Measurements from ENCODE around the gene CEP85L.

CEP85L gene

DNA sequence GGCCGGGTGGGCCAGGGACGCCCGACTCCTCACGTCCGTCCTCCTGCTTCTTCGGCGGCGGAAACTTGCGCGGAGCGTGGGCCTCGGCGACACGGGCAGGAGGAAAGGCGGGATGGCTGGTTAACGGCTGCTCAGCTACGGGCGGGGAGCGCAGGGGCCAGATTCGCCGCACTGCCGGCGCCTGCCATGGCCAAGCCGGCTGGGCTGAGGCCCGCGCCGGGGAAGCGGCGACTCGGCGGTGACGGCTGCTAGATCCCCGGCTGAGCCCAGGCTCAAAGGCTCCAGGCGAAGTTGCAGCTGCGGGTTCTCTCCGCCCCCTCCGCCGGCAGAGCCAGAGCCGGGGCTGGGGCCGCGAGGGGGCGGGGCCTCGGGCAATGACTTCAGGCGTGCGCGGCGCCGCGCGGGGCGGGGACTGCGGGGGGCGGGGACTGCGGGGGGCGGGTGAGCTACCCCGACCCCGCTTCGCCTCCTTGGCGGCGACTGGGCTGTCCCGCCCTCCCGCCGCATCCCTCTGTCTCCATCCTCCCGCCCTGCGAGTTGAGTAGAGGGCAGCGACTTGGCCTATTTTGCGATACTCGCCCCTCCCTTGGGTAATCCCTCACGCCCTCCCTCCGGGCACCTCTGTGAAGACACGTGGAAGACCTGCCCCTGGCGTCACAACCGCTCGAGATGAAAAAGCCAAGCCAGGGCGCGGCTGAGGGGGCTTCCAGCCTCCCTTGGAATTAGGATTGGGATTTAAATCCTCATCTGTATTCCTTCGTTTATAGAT is at the start of gene CEP85L:
TSS of gene CEP85L (minus strand) at position 310 of the 769 bp plus-strand sequence. CDS start 322 bp downstream, outside the sequence.
- Mint-ChIP-seq H3K36me3 (ENCODE audit: low read depth) (peaks cover 6% of the 10 kb centered on the region), H3K9me3 (peaks cover 4% of the 10 kb centered on the region), H3K27me3 (ENCODE audit: low read depth, poor library complexity) (peaks cover 4% of the 10 kb centered on the region), H3K4me1 (peaks cover 24% of the 10 kb centered on the region), H3K4me3 (peak within 1 kb of the TSS; percentile 87), H3K27ac (peak within 1 kb of the TSS; percentile 78)
- TF ChIP-seq, protein P1, sequence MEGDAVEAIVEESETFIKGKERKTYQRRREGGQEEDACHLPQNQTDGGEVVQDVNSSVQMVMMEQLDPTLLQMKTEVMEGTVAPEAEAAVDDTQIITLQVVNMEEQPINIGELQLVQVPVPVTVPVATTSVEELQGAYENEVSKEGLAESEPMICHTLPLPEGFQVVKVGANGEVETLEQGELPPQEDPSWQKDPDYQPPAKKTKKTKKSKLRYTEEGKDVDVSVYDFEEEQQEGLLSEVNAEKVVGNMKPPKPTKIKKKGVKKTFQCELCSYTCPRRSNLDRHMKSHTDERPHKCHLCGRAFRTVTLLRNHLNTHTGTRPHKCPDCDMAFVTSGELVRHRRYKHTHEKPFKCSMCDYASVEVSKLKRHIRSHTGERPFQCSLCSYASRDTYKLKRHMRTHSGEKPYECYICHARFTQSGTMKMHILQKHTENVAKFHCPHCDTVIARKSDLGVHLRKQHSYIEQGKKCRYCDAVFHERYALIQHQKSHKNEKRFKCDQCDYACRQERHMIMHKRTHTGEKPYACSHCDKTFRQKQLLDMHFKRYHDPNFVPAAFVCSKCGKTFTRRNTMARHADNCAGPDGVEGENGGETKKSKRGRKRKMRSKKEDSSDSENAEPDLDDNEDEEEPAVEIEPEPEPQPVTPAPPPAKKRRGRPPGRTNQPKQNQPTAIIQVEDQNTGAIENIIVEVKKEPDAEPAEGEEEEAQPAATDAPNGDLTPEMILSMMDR (IDR thresholded peaks at IDR 0.05), result no peak
- peak; percentile 93 for DNase-seq

DNA sequence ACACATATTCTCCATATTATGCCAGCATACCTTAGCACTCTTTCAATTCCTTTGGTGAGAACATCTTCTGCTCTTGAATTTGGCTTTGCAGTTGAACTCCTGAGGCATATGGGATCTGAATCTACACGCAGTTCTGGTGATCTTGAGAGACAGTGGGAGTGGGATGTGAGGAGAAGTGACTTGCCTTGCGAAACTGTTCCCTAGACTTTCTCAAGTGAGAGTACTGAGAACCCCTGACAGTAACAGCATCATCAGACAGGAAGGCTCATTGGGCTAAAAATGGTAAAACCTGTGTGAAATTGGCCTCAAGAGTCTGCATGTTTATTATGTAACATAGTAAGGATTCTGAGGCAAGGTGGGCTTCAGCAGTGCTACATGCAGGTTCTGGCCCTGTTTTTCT is 49.1 kb upstream of the CEP85L start:
- Mint-ChIP-seq H3K4me1 (peaks cover 9% of the 10 kb centered on the region), H3K9me3 (no peaks in the 10 kb centered on the region), H3K27ac (no peak overlapping the region), H3K27me3 (ENCODE audit: low read depth, poor library complexity) (no peaks in the 10 kb centered on the region), H3K36me3 (ENCODE audit: low read depth) (no peaks in the 10 kb centered on the region), H3K4me3 (no peak overlapping the region)
- no peak for DNase-seq
- TF ChIP-seq, protein P1 (IDR thresholded peaks at IDR 0.05), result no peak

DNA sequence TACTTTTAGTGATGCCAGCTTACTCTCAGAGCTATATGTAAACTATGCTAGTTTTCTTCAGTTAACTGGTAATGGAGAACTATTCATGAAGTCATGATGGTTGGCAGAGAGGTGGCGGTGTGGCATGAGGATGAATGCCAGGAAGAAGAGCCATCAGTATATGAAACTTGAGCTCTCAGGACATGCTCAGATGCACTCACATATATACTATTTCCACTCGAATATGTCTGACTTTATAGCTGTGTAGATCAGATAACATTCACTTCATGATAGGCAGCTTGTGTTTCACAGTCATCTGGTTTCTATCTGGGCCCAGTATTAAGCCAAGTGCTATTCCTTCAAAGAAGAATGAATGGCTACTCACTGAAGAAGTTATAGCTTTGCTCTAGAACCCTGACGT is 46.2 kb upstream of the CEP85L start:
- Mint-ChIP-seq H3K4me1 (no peaks in the 10 kb centered on the region), H3K4me3 (no peak overlapping the region), H3K27me3 (ENCODE audit: low read depth, poor library complexity) (no peaks in the 10 kb centered on the region), H3K36me3 (ENCODE audit: low read depth) (no peaks in the 10 kb centered on the region), H3K27ac (no peak overlapping the region), H3K9me3 (no peaks in the 10 kb centered on the region)
- TF ChIP-seq, protein P1 (IDR thresholded peaks at IDR 0.05), result no peak
- DNase-seq, result no peak

DNA sequence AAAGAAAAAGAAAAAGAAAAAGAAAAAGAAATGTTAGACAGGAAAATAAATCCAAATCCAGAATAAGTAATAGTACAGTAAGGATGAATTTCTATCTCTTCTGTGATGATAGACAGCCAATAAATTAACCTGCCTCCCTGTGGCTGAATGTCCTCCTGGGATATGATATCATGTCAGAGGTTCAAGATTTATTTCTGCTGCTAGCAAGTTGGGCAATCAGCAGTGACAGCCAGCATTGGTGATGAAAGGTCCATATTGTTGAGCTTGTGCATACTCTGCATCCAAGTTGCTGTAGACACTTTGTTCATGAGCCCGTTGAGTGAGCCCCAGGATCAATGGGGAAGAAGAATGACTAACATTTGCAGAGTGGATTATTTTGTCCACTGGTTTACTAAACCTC is 44.9 kb upstream of the CEP85L start:
- Mint-ChIP-seq H3K4me3 (no peak overlapping the region), H3K36me3 (ENCODE audit: low read depth) (no peaks in the 10 kb centered on the region), H3K9me3 (no peaks in the 10 kb centered on the region), H3K27me3 (ENCODE audit: low read depth, poor library complexity) (no peaks in the 10 kb centered on the region), H3K27ac (no peak overlapping the region), H3K4me1 (no peaks in the 10 kb centered on the region)
- no peak for DNase-seq
- TF ChIP-seq, protein P1 (IDR thresholded peaks at IDR 0.05), result no peak

DNA sequence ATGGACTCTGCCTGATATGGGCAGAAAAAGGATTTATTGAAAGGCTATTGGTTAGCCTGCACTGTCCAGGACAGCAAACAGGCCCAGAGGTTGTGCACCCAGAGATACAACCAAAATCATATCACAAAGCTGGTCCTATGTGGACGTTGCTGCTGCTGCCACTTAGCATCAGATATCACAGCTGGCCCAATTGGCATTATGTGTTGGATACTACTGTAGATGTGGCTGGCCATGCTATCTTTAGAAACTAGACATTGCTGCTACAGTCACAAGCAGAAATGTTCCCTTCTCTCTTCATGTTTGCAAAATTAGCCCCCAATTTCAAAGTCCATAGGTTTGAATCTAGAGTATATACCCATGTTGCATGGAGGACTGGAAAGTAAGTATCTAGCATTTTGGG is 42.2 kb upstream of the CEP85L start:
- H3K36me3 Mint-ChIP-seq (ENCODE audit: low read depth), result no peaks in the 10 kb centered on the region
- DNase-seq, result no peak
- TF ChIP-seq, protein P1 (IDR thresholded peaks at IDR 0.05), result no peak
- H3K9me3 Mint-ChIP-seq, result no peaks in the 10 kb centered on the region
- no peaks in the 10 kb centered on the region for H3K27me3 Mint-ChIP-seq (ENCODE audit: low read depth, poor library complexity)
- H3K4me3 Mint-ChIP-seq, result no peak overlapping the region
- no peaks in the 10 kb centered on the region for H3K4me1 Mint-ChIP-seq
- H3K27ac Mint-ChIP-seq, result no peak overlapping the region

Measured in nephron progenitor cell (in vitro differentiated cells).